Stimulated activated CD4-positive, alpha-beta T cell treated with anti-CD3 and anti-CD28 coated beads, Interleukin-15, amount 100 ng/mL, for 48 hours (primary cell): ENCODE results near the gene GABRG1.

Experiments
- DNase-seq, 2 donors: peaks; one replicate each; pipeline ENCODE4 v3.0.0-alpha.2; 2020; ENCODE audit warnings: low read depth in 2 of 2

Gene GABRG1

GRCh38 chr4:46123913-46124755 lies at the start of gene GABRG1:
Gene GABRG1 (minus strand): TSS chr4:46124054. CDS start chr4:46123913, 141 bp downstream.
- DNase-seq = no peak

GRCh38 chr4:46146993-46147392 lies 23.1 kb upstream of the GABRG1 start:
- no peak for DNase-seq

- DNase-seq = no peak
Measured at GRCh38 chr4:46131498-46132057, 7.7 kb upstream of the GABRG1 start.

- DNase-seq = no peak
Measured at GRCh38 chr4:46124773-46125413, 1.0 kb upstream of the GABRG1 start.

GRCh38 chr4:46081674-46082073 lies 42.2 kb downstream of the GABRG1 start:
- no peak for DNase-seq

- DNase-seq = no peak
Measured at GRCh38 chr4:46081248-46081647, 42.6 kb downstream of the GABRG1 start.

DNA sequence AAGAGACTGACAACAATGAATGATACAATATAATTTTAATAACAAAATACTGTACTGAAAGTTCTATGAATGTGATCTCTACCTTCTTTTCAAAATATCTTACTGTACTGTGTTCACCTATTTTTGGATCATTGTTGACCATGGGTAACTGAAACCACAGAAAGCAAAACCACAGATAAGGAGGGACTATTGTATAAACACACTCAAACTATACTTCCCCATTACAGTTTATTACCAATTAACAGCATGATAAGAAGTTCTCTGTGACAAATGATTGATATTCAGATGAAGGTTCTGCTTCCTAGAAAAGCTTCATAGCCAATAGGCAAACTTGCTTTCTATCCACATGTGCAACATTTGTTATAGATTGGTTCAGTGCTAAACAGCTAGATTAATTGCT lies 50.1 kb downstream of the GABRG1 start:
- DNase-seq = no peak

GRCh38 chr4:46051392-46051791 lies 72.5 kb downstream of the GABRG1 start:
- no peak for DNase-seq

GRCh38 chr4:46032056-46032455 lies 91.8 kb downstream of the GABRG1 start:
- no peak for DNase-seq

GRCh38 chr4:46016306-46016705 lies 107.5 kb downstream of the GABRG1 start:
- no peak for DNase-seq

DNA sequence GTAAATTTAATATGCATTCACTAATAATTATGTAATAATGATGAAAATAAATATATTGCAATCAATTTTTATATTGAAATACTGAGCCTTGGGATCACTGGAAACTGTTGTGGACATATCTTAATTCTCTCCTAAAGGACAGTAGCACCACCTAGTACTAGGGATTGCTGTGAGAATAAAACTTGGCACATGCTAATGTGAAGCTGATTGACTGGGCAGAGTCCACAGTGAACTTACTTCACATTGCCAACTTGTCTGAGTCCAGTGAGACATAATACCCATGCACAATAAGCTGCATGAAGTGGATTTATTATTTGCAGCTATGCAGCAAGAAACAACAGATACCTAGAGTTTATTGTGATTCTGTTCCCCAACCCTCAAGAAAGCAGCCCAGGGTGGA lies 131.1 kb downstream of the GABRG1 start:
- no peak for DNase-seq

DNA sequence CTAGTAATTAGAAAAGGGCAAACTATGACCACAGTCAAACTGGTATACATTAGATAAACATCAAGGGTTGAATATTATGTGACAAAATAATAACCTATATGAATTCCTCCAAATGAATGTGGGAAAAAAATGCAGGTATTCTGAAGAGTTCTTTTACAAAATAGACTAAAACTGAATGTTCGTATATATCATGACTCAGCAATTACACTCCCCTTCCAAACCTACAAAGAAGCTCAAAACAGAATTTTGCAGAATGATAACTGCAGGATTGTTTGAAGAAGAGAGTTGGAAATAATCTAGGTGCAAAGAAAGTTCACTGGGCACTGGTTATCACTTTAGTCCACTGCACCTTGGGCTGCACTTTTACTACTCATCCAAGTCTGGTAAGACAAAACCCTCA lies 134.1 kb downstream of the GABRG1 start:
- DNase-seq = no peak

DNA sequence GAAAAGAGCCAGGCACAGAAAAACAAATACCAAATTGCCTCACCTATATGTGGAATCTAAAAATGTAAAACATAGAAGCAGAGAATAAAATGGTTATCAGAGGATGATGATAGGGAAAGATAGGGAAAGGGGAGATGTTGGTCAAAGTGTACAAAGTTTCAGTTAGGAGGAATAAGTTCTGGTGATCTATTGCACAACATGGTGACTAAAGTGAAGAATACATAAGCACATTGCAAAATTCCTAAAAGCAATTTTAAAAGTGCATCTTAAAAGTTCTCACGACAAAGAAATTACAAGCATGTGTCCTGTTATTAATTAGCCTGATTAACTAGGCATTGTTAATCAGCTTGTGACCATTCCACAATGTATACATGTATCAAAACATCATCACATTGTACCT lies 136.0 kb downstream of the GABRG1 start:
- DNase-seq = no peak
